ENCODE results near the gene PELI2. TPM values are rescaled to one million over a fixed set of nuclear protein-coding genes. Genes with fewer than 3 reads are reported as not detected.
"Not testable (repeated sequence)": the region's sequence is repeated elsewhere in the genome, so short reads cannot be mapped to it uniquely, and the experiment has no call there.

The PELI2 gene
- total RNA-seq, 1 experiment from 2014 or later = not detected

DNA sequence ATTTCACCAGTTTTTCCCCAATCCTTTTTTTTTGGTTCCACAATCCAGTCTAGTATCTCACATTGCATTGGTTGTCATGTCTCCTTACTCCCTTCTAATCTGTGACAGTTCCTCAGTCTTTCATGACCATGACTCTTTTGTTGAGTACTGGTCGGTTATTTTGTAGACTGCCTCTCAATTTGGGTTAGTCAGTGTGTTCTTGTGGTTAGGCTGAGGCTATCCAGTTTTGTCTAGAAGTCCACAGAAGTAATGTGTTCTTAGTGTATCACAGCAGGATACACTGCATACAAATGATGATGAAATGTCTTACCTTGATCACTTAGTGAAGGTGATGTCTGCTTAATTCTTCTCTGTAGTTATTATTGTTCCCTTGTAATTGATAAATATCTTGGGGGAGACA, 24.8 kb downstream of the PELI2 start:
- no peak for DNase-seq (ENCODE audit: low spot score)

DNA sequence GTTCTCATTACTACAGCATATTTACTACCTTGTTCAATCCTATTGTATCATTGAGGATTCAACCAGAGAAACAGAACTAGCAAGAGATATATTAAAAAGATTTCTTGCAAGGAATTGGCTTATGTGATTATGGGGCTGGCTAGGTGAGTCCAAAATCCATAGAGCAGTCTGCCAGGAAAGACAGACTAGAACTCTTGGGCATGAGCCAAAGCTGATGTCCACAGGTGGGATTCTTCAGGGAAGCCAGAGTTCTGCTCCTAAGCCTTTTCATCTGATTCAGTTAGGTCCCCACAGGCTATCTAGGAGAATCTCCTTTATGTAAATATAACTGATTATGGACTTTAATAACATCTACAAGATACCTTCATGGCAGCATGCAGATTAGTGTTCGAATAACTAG, 26.0 kb downstream of the PELI2 start:
- no peak for DNase-seq (ENCODE audit: low spot score)

DNA sequence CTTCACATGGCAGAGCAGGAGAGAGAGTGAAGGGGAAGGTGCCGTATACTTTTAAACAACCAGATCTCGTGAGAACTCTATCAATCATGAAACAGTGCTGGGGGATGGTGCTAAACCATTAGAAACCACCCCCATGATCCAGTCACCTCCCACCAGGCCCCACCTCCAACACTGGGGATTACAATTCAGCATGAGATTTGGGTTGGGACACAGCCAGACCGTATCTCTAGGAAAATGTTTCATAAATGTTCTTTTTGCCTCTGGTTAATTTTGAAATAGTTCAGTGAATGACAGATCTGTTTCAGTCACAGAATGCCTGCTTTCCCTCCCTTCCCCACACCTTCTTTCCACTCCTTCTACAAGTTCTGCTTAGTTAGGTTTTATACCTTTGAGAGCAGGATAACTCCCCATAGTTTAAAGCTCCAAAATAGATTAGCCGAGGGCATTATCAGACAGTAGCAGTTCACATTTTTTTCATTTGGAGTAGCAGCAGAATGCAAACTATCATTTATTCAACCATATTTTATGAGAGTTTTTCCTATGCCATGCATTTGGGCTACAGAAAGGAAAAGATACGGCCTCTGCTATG, 27.1 kb downstream of the PELI2 start:
- DNase-seq (ENCODE audit: low spot score) = no peak

DNA sequence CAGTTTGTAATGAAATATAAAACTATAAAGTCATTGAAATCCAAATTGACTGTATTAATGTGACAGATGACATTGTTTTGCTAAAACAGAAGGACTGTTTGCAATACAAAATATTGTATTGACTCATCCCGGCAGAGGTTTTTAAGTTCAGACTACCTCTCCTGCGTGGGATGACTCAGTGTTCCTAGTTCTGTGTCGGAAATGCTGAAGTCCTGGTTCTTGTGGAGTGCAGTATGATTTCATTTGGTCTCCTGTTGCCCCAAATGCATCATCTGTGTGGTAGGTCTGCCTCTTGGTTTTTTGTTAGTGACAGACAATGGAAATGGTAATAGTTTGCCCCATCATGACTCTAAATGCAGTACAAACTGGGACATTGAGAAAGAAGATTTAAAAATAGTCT, 27.8 kb downstream of the PELI2 start:
- no peak for DNase-seq (ENCODE audit: low spot score)

DNA sequence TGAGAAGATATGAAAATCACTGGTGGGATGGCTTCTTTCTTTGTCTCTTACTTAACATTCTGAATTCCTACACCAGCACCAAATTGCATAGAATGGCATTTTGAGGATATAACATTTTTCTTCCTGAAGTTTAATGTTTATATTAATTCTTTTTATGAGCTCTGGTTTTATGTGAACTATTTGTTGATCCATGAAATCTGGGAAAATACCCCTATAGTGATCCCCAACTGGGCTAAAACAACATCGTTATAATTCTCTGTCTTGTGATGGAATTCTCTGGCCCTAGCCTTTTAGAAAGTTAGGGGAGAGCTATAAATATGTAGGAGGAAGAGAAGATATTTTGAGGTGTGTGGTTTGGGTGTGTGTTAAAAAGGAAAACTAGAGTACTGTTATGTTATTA, 29.2 kb downstream of the PELI2 start:
- no peak for DNase-seq (ENCODE audit: low spot score)

DNA sequence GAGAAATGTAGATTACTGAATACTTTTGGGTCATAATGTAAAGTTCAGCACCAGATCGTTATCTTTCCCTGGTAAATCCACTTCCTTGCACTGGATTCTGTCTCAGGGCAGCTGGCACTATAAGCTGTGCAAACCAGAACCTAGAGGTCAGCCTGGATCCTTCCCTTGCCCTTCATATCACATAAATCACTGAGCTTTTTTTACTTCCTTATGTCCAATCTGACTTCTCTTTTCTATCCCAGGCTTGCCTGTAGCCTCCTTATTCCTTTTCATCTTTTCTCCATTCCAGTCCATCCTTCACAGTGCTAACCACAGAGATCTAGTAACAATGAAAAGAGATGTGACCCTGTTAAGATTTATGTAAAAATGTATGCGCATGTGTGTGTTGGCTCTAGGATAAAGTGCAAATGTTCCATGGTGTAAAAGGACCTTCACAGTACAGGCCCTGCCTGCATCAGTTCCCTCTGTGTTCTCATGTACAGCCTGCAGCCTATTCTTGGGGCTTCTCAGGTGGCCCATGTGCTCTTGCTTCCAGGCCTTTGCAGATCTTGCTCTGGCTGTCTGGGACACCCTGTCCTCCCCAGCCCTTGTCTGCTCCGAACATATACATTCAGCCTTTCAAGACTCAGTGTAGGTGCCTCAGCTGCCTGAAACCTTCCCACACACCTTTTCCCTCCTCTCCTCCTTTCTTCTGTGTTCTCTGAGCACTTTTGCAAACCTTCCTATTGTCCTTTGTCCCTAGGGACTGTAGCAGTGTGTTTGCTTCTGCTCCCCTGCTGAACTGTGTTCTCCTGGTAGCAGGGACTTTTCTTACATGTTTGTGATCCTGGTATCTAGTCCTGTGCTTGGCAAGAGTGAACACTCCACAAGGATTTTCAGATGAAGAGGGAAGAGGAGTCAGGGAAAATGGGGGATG, 30.0 kb downstream of the PELI2 start:
- DNase-seq (ENCODE audit: low spot score) = no peak

DNA sequence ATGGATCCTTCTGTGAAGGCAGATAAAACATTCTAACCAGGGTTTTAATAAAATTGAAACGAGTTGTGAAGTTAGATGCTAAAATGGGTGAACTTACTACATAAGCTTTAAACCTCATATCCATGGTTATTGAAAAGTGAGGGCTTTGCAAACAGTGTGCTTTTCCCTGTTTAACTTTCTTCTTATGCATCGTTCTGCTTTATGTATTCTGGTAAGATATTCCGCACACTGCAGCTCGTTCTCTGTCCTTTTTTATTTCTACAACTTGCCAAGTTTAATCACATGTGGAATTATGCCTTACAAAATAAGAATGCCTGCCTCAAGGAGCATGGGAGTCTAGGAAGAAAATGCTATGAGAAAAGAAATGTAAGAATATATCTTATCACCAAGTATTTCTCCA, 30.9 kb downstream of the PELI2 start:
- no peak for DNase-seq (ENCODE audit: low spot score)

DNA sequence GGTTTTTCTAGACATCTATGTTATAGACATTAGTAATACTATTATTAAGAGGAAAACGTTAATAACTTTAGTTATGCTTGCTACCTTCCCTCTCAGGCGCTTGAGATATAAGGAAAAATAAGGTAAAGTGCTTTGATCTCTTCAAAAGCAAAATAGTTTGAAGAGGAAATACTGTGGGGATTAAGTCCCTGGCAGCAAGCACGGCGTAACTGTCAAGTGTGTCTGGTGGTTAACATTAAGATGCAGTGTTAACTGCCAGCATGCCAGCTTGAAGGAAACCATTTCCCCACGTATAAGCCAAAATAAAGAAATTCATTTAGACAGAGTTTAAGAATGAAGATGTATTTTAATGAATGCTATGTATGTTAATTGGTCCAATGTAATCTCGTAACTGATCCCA, 31.8 kb downstream of the PELI2 start:
- no peak for DNase-seq (ENCODE audit: low spot score)

DNA sequence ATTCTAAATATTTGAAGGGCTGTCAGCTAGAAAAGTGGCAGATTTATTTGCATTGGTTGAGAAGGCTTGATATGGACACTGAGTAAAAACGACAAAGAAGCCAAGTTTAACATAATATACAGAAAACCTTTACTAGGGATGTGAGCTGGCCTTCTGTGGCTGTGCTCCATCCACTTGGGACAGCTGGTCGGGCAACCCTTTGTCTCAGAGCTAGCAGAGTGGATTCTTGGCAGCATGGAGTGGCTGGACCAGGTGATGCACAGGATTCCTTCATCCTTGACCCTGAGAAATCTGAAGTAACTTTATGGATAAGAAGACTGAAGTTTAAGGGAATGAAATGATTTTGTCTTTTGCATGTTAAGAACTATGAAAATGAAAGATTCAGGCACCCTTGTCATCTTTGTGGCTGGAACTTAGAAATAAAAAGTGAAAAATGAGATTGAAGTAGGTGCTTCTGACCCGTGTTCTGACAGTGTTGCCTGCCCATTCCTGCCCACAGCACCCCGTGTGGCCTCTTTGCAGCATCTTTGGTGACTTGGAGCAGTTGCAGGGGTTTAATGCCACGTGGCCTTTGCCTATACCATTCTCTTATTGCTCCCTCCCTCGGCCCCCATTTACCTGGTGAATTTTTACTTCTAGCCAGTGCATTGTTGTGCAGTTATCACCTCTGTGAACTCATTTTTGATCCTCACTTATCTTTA, 32.6 kb downstream of the PELI2 start:
- no peak for DNase-seq (ENCODE audit: low spot score)

DNA sequence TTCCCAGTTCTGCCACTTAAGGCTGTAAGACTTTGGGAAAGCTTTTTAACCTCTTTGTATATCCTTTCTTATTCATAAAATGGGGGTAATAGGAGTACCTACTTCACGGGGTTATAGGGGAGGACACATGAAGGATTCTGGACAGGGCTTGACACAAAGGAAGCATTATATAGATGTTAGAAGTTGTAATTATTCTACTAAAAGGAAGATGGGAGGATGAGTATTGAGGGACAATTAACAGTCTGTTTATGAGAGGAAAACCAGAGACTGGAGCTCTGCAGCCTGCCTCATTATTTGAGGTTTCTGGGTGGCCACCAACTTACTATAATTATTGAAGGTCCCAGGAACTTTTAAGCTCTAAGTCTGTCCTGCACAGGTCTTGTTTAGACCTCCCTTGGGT, 34.0 kb downstream of the PELI2 start:
- DNase-seq (ENCODE audit: low spot score) = no peak

DNA sequence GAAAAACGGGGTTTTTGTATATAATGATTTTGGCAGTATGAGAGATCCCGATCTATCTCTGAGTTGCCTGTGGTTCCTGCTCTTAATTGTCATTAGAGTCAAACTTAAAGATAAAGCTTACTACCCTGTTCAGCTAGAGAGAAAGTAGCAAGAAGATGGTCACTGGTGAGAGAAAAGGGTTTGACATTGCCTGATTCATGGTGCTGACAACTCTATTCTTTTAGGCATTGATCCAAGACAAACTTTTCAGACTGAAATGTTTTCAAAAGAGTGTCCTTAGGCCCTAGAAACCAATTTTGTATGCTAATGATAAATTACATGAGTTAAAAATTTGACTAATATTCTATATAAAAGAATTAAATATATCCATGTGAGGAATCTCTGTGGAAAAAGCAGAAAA, 35.1 kb downstream of the PELI2 start:
- no peak for DNase-seq (ENCODE audit: low spot score)

DNA sequence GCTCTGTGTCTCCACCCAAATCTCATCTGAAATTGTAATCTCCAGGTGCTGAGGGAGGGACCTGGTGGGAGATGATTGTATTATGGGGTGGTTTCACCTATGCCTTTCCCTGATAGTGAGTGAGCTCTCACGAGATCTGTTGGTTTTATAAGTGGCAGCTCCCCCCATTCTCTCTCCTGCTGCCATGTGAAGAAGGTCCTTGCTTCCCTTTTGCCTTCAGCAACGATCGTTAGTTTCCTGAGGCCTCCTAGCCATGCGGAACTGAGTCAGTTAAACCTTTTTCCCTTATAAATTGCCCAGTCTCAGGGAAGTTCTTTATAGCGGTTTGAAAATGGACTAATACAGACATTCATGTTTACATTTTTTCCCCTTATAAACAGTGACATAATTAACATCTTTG, 36.1 kb downstream of the PELI2 start:
- no peak for DNase-seq (ENCODE audit: low spot score)

DNA sequence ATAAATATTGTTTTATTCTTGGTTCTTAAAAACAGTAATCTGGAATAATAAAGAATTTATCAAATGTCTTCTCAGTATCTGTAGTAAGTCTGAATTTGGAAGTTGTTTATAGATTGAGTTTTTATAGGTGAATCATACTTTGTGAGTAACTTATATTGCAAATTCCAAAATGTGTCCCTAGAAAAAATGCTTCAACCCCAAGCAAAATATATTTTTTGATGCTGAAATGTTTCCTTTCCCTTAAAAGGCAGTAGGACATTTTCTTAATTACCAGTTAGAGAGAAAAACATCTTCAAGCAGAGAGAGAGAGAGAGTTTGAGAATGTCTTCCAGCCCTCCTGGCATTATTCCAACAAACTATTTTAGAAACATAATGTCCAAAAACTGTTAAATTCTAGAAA, 37.9 kb downstream of the PELI2 start:
- no peak for DNase-seq (ENCODE audit: low spot score)

DNA sequence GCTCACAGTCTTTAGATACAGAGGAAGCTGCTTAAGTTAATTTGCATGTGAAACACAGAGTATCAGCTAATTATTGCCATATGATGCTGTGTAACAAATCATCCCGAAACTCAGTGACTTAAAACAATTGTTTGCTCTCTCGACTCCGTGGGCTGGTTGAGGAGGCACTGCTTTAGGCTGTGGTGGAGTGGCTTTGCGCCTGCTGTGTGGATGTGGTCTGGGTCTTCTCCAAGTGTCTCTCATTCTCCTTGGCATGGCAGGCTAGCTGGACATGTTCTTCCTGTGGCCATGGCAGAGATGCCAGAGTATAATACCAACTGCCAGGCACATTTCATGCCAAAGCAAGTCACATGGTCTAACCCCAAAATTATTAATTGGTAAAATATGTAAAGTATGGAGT, 40.9 kb downstream of the PELI2 start:
- no peak for DNase-seq (ENCODE audit: low spot score)

DNA sequence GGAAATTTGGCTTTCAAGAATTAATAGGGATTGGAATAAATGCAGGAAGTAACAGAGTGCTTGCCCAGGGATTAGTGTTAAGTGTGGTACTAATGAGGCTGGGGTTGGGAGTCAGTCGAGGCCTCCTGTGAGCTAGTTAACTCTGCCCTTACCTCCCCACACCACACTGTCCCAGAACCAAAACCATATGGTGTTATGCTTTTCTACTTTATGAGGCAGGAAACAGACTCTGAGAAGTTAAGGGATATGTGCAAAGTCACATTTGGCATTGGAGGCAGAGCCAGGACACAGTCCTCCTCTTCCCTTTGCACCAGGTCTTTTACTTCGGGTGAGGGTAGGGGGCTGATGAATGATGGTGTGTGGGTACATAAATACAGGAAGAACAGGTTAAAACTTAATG, 41.9 kb downstream of the PELI2 start:
- DNase-seq (ENCODE audit: low spot score) = no peak

DNA sequence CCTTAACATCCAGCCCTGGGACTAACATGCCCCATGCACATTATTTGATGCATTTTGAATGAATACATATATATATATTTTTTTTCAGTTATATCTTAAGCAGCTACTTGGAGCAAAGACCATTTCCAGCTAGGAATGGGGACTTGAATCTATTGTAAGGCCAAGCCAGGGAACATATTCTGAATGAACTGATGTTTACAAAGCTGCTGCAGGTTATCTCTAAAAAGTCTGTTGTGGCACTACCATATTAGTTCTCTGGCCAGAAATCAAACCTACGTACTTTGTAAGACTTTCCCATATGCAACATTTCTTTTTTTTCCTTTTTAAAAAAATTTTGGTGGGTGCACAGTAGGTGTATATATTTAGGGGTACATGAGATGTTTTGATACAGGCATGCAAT, 43.4 kb downstream of the PELI2 start:
- DNase-seq (ENCODE audit: low spot score) = no peak

DNA sequence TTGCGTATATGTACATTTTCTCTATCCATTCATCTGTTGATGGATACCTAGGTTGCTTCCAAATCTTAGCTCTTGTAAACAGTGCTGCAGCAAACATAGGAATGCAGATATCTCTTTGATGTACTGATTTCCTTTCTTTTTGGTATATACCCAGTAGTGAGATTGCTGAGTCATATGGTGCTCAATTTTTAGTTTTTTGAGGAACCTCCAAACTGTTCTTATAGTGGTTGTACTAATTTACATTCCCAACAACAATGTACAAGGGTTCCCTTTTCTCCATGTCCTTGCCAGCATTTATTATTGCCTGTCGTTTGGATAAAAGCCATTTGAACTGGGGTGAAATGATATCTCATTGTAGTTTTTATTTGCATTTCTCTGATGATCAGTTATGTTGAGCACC, 44.3 kb downstream of the PELI2 start:
- DNase-seq (ENCODE audit: low spot score) = no peak

DNA sequence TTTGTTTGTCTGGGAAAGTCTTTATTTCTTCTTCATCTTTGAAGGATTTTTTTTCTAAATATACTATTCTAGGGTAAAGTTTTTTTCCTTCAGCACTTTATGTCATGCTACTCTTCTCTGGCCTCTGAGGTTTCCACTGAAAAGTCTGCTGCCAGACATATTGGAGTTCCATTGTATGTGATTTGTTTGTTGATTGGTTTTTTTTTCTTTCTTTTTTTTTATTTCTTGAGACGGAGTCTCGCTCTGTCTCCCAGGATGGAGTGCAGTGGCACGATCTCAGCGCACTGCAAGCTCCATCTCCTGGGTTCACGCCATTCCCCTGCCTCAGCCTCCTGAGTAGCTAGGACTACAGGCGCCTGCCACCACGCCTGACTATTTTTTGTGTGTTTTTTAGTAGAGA, 48.4 kb downstream of the PELI2 start:
- DNase-seq (ENCODE audit: low spot score) = not testable (repeated sequence)

DNA sequence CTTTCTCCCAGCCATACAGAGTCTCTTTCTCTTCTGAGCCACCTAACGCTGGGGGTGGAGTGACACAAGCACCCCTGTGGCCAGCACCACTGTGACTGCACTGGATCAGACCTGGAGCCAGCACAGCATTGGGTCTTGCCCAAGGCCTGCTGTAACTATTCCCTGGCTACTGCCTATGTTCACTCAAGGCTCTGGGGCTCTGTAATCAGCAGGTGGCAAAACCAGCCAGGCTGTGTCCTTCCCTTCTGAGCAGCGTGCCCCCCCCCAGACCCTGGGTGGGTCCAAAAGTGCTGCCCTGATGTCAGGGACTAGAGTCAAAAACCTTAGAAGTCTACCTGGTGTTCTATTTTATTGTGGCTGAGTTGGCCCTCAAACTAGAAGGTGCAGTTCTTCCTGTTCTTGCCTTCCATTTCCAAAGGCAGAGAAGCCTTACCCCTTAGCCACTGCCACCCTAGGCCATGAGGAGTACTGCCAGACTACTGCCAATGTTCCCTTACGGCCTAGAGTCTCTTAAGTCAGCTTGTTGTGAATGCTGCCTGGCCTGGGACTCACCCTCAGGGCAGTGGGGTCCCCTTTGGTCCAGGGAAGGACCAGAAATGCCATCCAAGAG, 49.9 kb downstream of the PELI2 start:
- DNase-seq (ENCODE audit: low spot score) = no peak

DNA sequence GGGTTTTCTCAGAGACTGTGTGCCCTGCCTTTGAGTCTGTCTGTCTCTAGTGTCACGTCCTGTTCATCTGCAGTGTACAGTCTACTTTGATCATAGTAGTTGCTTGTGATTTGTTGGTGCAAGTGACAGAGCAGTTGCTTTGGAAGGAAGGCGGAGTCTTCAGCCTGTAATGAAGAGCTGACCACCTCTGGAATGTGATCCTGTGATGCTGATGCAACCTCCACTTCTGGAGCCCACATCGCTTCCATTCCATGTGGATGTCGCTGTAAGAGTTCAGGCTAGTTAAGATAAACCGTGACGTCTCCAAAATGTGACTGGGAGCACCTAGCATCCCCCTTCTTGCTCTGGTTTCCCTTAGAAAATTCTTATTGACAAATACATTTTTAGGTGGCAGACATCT, 51.8 kb downstream of the PELI2 start:
- DNase-seq (ENCODE audit: low spot score) = no peak

DNA sequence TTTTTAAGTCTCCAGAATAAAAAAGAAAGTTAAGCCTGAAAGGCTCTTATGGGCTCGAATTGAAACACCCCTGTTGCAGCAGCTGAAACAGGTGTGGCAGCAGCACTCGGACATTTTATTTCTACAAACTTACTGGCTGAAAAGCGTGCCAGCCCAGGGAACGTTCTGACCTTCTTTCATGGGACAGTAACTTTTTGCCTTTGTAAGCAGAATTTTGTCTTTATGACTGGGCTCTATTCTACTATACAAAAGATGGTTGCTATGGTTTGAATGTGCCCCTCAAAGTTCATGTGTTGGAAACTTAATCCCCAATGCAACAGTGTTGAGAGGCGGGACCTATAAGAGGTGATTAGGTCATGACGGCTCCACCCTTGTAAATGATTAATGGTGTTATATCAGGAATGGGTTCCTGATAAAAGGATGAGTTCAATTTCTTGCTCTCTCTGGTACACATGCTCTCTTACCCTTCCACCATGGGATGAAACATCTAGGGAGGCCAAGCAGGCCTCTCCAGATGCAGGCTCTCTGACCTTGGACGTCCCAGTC, 52.7 kb downstream of the PELI2 start:
- DNase-seq (ENCODE audit: low spot score) = no peak

DNA sequence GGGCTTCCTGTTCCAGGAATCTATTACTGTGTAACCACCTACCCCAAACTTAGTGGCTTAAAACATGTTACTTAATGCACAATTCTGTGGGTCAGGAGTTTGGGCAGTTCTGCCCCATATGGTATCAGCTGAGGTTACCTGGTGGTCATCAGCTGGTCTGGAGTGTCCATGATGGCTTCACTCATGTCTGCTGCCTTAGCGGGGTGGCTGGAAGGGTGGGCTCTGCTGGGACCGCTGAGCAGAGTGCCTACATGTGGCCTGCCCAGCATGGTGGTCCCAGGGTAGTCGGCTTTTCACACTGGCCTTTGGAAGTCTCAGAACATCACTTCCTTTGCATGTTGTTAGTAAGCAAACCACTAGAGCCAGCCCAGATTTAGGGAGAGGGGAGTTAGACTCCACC, 53.9 kb downstream of the PELI2 start:
- no peak for DNase-seq (ENCODE audit: low spot score)

Measured in A172 (cell line).